Thymus (tissue), 14 donors: ENCODE results near the gene GABRE. TPM values are rescaled to one million over a fixed set of nuclear protein-coding genes. Genes with fewer than 3 reads are reported as not detected.

Experiments used
- DNase-seq, 9 donors: peaks; one replicate each; pipeline ENCODE4 v3.0.0-alpha.2; 2013; ENCODE audit warnings: low spot score in 9 of 9, low read depth in 6 of 9, missing footprints in 1 of 9
- H3K27ac ChIP-seq, 2 donors: one replicate each; pipeline ENCODE4 v1.5.1; 2013; ENCODE audit warnings: control low read depth in 1 of 2, low read depth in 1 of 2, low read length in 1 of 2, mild to moderate bottlenecking in 1 of 2, moderate library complexity in 1 of 2
- H3K27me3 ChIP-seq, 2 donors: one replicate each; pipeline ENCODE4 v1.5.1; 2013; ENCODE audit warnings: low read length in 1 of 2; ENCODE audit not compliant: control insufficient read depth in 2 of 2, insufficient read depth in 1 of 2
- H3K36me3 ChIP-seq, 2 donors: one replicate each; pipeline ENCODE4 v1.5.1; 2013; ENCODE audit warnings: low read length in 1 of 2, mild to moderate bottlenecking in 1 of 2, moderate library complexity in 1 of 2; ENCODE audit not compliant: control insufficient read depth in 2 of 2, insufficient read depth in 2 of 2
- H3K4me1 ChIP-seq, 2 donors: one replicate each; pipeline ENCODE4 v1.5.1; 2013; ENCODE audit warnings: low read length in 2 of 2; ENCODE audit not compliant: control insufficient read depth in 2 of 2, insufficient read depth in 2 of 2
- H3K4me3 ChIP-seq, 2 donors: one replicate each; pipeline ENCODE4 v1.5.1; 2013; ENCODE audit warnings: low read length in 2 of 2, control low read depth in 1 of 2, mild to moderate bottlenecking in 1 of 2
- H3K9me3 ChIP-seq, 2 donors: one replicate each; pipeline ENCODE4 v1.5.1; 2013; ENCODE audit warnings: low read length in 1 of 2, mild to moderate bottlenecking in 1 of 2; ENCODE audit not compliant: control insufficient read depth in 2 of 2, insufficient read depth in 1 of 2
- WGBS: extraction: QIAGEN DNeasy Blood & Tissue Kit; methylation state at CpG from one replicate; pipeline ENCODE4 v1.1.7; 2013; 5-methylcytosine and 5-hydroxymethylcytosine counted together
- long read RNA-seq, 10 donors: transcript quantifications; one replicate each; lab custom pipeline, GENCODE V29; 2026
- polyA plus RNA-seq: library from polyadenylated mRNA; stranded (reverse); fragments of 200-250 nt; gene quantifications from one replicate; pipeline ENCODE4 v1.2.3, GENCODE V29; 2013
- total RNA-seq: library from RNA; stranded (reverse); fragments of 120-200 nt; gene quantifications from one replicate; pipeline ENCODE4 v1.2.4, GENCODE V29; 2013
- donor health status: healthy.

GABRE gene, protein sequence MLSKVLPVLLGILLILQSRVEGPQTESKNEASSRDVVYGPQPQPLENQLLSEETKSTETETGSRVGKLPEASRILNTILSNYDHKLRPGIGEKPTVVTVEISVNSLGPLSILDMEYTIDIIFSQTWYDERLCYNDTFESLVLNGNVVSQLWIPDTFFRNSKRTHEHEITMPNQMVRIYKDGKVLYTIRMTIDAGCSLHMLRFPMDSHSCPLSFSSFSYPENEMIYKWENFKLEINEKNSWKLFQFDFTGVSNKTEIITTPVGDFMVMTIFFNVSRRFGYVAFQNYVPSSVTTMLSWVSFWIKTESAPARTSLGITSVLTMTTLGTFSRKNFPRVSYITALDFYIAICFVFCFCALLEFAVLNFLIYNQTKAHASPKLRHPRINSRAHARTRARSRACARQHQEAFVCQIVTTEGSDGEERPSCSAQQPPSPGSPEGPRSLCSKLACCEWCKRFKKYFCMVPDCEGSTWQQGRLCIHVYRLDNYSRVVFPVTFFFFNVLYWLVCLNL
- total RNA-seq = 2.9 TPM
- polyA plus RNA-seq = 13.4 TPM
- long read RNA-seq, donor 1 = 0 reads
- long read RNA-seq, donor 2, partial matches to known transcripts = 0 of 1 reads
- long read RNA-seq, donor 2, other reads (novel, unspliced or antisense) = 0 of 1 reads
- long read RNA-seq, donor 3, partial matches to known transcripts = 0 of 1 reads
- long read RNA-seq, donor 3, other reads (novel, unspliced or antisense) = 0 of 1 reads
- long read RNA-seq, donor 4 = 0 reads
- long read RNA-seq, donor 5, full-length matches to known transcripts = 1 of 1 reads
- long read RNA-seq, donor 5, partial matches to known transcripts = 0 of 1 reads
- long read RNA-seq, donor 5, other reads (novel, unspliced or antisense) = 0 of 1 reads
- long read RNA-seq, donor 6, full-length matches to known transcripts = 1 of 1 reads
- long read RNA-seq, donor 6, partial matches to known transcripts = 0 of 1 reads
- long read RNA-seq, donor 6, other reads (novel, unspliced or antisense) = 0 of 1 reads
- long read RNA-seq, donor 7 = 0 reads
- long read RNA-seq, donor 8, full-length matches to known transcripts = 1 of 1 reads
- long read RNA-seq, donor 8, partial matches to known transcripts = 0 of 1 reads
- long read RNA-seq, donor 8, other reads (novel, unspliced or antisense) = 0 of 1 reads
- long read RNA-seq, donor 9 = 0 reads
- long read RNA-seq, donor 10 = 0 reads

DNA sequence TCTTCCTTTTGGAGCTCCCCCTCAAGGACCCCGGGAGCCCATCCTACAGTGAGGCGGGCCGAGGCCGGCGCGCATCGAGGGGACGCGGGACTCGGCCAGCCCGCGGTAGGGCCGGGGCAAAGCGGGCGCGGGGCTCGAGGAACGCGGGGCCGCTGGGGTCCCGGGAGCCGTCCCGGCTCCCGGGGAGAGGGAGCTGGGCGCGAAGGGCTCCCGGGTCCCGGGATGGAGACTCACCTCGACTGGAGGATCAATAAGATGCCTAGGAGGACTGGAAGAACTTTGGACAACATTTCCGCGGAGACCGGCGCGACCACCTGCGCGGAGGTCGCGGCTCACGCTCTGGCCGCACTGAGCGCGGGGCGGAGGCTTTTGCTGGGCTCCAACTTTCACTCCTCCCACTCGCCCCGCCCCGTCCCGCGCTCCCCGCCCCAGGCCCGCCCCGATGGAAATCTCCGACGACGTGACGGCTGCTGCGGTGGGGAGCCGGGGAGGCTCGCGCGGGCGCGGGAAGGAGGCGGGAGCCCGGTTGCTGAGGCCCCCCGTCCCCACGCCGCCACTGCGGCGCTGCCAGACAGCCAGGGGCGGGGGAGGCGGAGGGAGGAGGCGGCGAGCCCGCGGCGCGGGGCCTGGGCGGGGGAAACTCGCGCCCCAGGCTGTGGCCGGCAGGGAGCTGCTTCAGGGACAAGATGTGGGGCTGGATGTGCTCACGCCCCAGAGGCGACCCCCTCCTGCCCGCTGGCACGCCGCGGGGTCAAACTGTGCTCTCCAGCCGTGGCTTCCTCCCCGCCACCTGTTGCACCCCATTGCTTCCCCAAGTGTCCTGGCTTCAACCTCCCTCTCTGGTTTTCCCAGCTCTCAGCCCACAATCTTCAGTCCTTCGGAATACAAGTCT lies at the start of gene GABRE:
Gene GABRE (minus strand): TSS at position 341 of the 892 bp plus-strand sequence. CDS start 51 bp downstream, at position 290.
- DNase-seq = no peak
- no peaks in the 10 kb centered on the region for H3K4me1 ChIP-seq
- 4% methylated on average over 87 of the region's 90 CpGs for WGBS

DNA sequence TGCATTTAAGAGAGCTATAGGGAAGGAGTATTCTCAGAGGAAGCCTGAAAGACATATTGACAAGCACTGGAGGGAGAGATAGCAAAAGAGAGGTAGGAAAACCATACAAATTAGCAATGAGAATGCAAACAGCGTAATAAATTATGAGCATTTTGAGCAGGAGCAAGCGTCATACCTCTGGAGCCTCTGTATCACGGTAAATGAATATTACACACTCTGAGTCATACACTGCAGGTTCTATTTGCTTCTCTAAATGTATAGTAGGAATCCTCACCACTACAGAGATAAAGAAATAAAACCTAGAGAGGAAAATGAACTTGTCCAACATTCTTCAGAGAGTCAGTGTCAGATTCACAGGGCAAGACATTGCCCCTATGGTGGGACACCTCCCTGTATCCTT lies 46.4 kb upstream of the GABRE start:
- no peak for DNase-seq
- Histone ChIP-seq H3K27me3 (no peaks in the 10 kb centered on the region), H3K4me1 (no peaks in the 10 kb centered on the region), H3K36me3 (no peaks in the 10 kb centered on the region), H3K9me3 (no peaks in the 10 kb centered on the region), H3K27ac (no peak overlapping the region), H3K4me3 (no peak overlapping the region)
- 87% methylated on average over 3 of the region's 3 CpGs for WGBS

More for the DNA sequence above, at the start of gene GABRE:
- peak within 1 kb of the TSS in 1 of 2 donors; percentile 12 for H3K4me3 ChIP-seq
- H3K36me3 ChIP-seq = no peaks in the 10 kb centered on the region
- peaks cover 0 to 15% of the 10 kb centered on the region in 2 donors for H3K27me3 ChIP-seq
- no peaks in the 10 kb centered on the region for H3K9me3 ChIP-seq
- H3K27ac ChIP-seq = no peak within 1 kb of the TSS

DNA sequence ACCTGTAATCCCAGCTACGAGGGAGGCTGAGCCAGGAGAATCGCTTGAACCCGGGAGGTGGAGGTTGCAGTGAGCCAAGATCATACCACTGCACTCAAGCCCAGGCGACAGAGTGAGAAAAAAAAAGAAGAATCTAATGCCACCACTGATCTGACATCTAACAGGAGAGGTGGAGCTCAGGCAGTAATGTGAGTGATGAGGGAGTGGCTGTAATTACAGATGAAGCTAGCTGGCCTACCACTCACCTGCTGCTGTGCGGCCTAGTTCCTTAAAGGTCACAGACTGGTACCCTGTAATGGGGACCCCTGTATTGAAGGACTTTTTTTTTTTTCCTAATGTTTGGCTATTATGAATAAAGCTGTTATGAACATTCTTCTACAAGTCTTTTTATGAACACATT lies 25.3 kb upstream of the GABRE start:
- no peaks in the 10 kb centered on the region for H3K27me3 ChIP-seq
- H3K4me3 ChIP-seq = no peak overlapping the region
- H3K4me1 ChIP-seq = no peaks in the 10 kb centered on the region
- no peaks in the 10 kb centered on the region for H3K9me3 ChIP-seq
- WGBS = 93% methylated on average over 5 of the region's 5 CpGs
- no peak overlapping the region for H3K27ac ChIP-seq
- no peak for DNase-seq
- no peaks in the 10 kb centered on the region for H3K36me3 ChIP-seq

DNA sequence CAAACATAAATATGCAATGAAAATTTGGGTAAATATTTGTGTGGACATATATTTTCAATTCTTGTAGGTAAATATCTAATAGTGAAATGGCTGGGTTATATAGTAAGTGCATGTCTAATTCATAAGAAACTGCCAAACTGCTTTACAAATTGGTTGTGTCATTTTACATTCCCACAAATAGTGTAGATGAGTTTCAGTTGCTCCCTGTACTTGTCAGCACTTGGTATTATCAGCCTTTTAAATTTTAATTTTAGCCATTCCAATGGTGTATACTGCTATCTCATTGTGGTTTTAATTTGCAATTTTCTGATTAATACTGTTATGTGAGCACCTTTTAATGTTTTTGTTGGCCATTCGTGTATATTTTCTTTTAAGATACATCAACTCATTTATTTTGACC lies 23.1 kb upstream of the GABRE start:
- no peak for DNase-seq
- no peaks in the 10 kb centered on the region for H3K4me1 ChIP-seq
- no peaks in the 10 kb centered on the region for H3K36me3 ChIP-seq
- no peaks in the 10 kb centered on the region for H3K27me3 ChIP-seq
- H3K9me3 ChIP-seq = no peaks in the 10 kb centered on the region
- 91% methylated on average over 1 of the region's 1 CpG for WGBS
- no peak overlapping the region for H3K4me3 ChIP-seq
- H3K27ac ChIP-seq = no peak overlapping the region

- WGBS = 87% methylated on average over 5 of the region's 5 CpGs
- H3K4me3 ChIP-seq = no peak overlapping the region
- H3K4me1 ChIP-seq = no peaks in the 10 kb centered on the region
- H3K27ac ChIP-seq = no peak overlapping the region
- H3K36me3 ChIP-seq = no peaks in the 10 kb centered on the region
- H3K27me3 ChIP-seq = no peaks in the 10 kb centered on the region
- no peaks in the 10 kb centered on the region for H3K9me3 ChIP-seq
- DNase-seq = no peak
These were observed 21.9 kb upstream of the GABRE start for GRCh38 chrX:151996347-151996746.

DNA sequence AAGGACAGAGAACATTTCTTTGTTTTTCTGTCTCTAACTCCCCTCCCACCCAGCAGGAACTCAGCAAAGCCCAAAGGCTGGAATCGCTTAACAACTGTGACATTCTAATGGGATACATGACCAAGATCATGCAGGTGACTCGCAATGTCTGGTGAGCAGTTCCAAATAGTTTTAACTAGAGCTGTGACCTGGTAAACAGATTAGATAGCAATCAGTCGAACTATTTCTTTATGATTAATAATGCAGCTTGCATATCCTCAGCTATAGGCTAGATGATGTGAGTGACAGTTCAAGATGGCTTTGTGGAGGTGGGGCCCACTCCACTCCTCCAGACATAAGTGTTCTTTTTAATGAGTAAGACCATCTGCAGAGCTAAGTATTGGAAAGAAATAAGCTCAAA lies 20.0 kb upstream of the GABRE start:
- no peaks in the 10 kb centered on the region for H3K36me3 ChIP-seq
- no peak for DNase-seq
- no peak overlapping the region for H3K4me3 ChIP-seq
- no peaks in the 10 kb centered on the region for H3K9me3 ChIP-seq
- H3K4me1 ChIP-seq = no peaks in the 10 kb centered on the region
- no peaks in the 10 kb centered on the region for H3K27me3 ChIP-seq
- H3K27ac ChIP-seq = no peak overlapping the region
- 93% methylated on average over 3 of the region's 3 CpGs for WGBS

- Histone ChIP-seq H3K9me3 (no peaks in the 10 kb centered on the region), H3K4me1 (no peaks in the 10 kb centered on the region), H3K27ac (no peak overlapping the region), H3K4me3 (no peak overlapping the region), H3K36me3 (no peaks in the 10 kb centered on the region), H3K27me3 (no peaks in the 10 kb centered on the region)
- DNase-seq = no peak
- 93% methylated on average over 3 of the region's 3 CpGs for WGBS
These were observed 14.3 kb upstream of the GABRE start for GRCh38 chrX:151988706-151989299.

DNA sequence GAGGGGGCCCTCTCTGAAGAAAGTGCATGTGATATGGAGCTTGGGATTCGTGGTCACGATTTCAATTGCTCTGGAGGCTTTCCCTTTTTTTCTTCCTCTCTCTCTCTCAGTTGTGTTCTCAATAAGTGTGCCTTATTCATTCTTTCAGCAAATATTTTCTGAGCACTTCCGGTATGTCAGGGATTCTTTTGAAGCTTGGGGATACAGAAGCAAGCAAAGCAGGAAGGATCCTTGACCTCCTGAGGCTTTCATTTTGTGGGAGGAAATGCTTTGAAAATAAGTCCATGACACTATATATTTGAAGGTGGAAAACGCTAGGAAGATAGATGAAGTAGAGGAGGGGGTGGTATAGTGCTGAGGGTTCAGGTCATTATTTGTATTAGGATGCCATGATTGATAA lies 12.6 kb upstream of the GABRE start:
- no peak for DNase-seq
- Histone ChIP-seq H3K9me3 (no peaks in the 10 kb centered on the region), H3K36me3 (no peaks in the 10 kb centered on the region), H3K4me3 (no peak overlapping the region), H3K27me3 (no peaks in the 10 kb centered on the region), H3K27ac (no peak overlapping the region), H3K4me1 (no peaks in the 10 kb centered on the region)
- WGBS = 86% methylated on average over 4 of the region's 4 CpGs
